ENCODE measurements around the gene MT1H.
A peak's percentile ranks its signal among the peaks of the same experiment; 100 is the strongest.

The MT1H gene

GRCh38 chr16:56636616-56637413 is 32.8 kb upstream of the MT1H start:
- no peak for DNase-seq

- no peak for DNase-seq
Observed at GRCh38 chr16:56637814-56638750, 31.5 kb upstream of the MT1H start, which contains the start of gene MT1A. TSS of gene MT1A (plus strand) at chr16:56638666. CDS start at chr16:56638739, 73 bp downstream.

GRCh38 chr16:56639045-56639444 is 30.6 kb upstream of the MT1H start:
- DNase-seq, result no peak

- DNase-seq, result no peak
Observed at GRCh38 chr16:56640076-56640475, 29.5 kb upstream of the MT1H start.

- no peak for DNase-seq
Observed at GRCh38 chr16:56641166-56641565, 28.4 kb upstream of the MT1H start.

GRCh38 chr16:56643080-56643778 is 26.4 kb upstream of the MT1H start:
- peak; percentile 68 to 71 for DNase-seq

GRCh38 chr16:56643833-56644232 is 25.8 kb upstream of the MT1H start:
- no peak for DNase-seq

- DNase-seq, result no peak
Observed at GRCh38 chr16:56645311-56645710, 24.3 kb upstream of the MT1H start.

GRCh38 chr16:56645838-56646237 is 23.8 kb upstream of the MT1H start:
- no peak for DNase-seq

GRCh38 chr16:56647641-56648431 is 21.8 kb upstream of the MT1H start:
- DNase-seq, result no peak

- DNase-seq, result no peak
Observed at GRCh38 chr16:56649271-56649670, 20.3 kb upstream of the MT1H start.

GRCh38 chr16:56649820-56650219 is 19.8 kb upstream of the MT1H start:
- DNase-seq, result no peak

GRCh38 chr16:56651586-56651985 is 18.0 kb upstream of the MT1H start, which contains the start of gene MT1B:
TSS of gene MT1B (plus strand) at chr16:56651886. CDS start at chr16:56651954, 68 bp downstream.
- DNase-seq, result no peak

- DNase-seq, result no peak
Observed at GRCh38 chr16:56652600-56652999, 17.0 kb upstream of the MT1H start.

GRCh38 chr16:56653218-56653617 is 16.4 kb upstream of the MT1H start:
- no peak for DNase-seq

GRCh38 chr16:56657555-56658326 is 11.9 kb upstream of the MT1H start, which contains the start of gene MT1F:
TSS of gene MT1F (plus strand) at chr16:56657959. CDS start at chr16:56658059, 100 bp downstream.
- peak; percentile 61 to 75 for DNase-seq

- DNase-seq, result no peak
Observed at GRCh38 chr16:56658327-56658875, 11.2 kb upstream of the MT1H start.

GRCh38 chr16:56662357-56663354 is 7.0 kb upstream of the MT1H start:
- peak; percentile 22 to 30 for DNase-seq

- no peak for DNase-seq
Observed at GRCh38 chr16:56664506-56664905, 5.1 kb upstream of the MT1H start.

Data from stimulated activated CD4-positive, alpha-beta T cell treated with anti-CD3 and anti-CD28 coated beads, Interleukin-4, amount 100 ng/mL, for 4 hours (primary cell).